Midbrain (tissue), 1 donor: Measurements from ENCODE around the gene RAB40B.
"Not testable (repeated sequence)": the region's sequence is repeated elsewhere in the genome, so short reads cannot be mapped to it uniquely, and the experiment has no call there.

Experiments
- DNase-seq: peaks from one replicate; lab custom pipeline; 2025; lab: John Stamatoyannopoulos, UW

Gene RAB40B, protein sequence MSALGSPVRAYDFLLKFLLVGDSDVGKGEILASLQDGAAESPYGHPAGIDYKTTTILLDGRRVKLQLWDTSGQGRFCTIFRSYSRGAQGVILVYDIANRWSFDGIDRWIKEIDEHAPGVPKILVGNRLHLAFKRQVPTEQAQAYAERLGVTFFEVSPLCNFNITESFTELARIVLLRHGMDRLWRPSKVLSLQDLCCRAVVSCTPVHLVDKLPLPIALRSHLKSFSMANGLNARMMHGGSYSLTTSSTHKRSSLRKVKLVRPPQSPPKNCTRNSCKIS

DNA sequence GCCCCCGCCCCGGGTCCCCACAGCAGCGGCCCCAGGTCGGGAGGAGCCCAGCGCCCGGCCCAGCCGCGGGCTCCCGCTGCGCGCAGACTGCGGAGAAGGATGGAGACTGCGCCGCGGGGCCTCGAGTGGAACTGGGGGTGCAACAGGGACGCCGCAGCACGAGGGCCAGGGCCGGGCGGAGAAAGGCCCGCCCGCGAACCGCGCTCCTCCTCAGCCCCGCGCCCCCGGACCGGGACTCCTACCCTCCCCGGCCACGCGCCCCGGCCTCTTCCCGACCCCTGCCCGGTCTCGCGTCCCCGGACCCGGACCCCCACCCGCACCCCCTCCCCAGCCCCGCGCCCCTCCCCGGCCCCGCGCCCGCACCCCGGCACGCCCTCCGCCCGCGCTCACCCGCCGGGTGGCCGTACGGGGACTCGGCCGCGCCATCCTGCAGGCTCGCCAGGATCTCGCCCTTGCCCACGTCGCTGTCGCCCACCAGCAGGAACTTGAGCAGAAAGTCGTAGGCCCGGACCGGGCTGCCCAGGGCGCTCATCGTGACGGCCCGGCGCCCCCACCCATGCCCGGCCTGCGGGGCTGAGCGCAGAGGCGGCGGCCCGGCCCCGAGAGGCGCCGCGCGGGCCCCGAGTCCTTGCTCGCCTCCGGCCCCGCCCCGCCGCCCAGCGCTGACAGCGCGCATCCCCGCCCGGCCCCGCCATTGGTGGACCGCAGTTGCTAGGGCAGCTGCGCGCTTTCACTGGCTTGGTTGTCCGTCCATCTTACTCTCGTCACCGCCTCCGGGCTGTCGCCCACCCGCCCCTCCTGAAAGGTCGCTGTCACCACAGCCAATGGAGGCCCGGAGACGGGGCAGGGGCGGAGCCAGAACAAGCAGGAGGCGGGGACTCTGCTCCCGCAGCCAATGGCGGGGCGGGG lies at the start of gene RAB40B:
RAB40B (minus strand) TSS at position 634 of the 909 bp plus-strand sequence; CDS start at position 532, 102 bp downstream.
- DNase-seq, result peak; percentile 99

DNA sequence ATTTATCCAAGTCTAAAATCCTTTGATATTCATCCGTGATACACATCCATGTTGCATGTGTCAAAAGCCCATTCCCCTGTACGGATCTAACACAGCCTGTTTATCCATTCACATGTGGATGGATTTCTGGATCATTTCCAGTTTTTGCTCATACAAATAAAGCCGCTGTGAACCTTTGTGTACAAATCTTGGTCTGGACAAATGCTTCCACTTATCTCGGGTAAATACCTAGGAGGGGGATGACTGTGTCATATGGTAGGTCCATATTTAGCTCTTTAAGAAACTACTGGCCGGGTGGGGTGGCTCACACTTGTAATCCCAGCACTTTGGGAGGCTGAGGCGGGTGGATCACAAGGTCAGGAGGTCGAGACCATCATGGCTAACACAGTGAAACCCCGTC lies 47.0 kb upstream of the RAB40B start:
- DNase-seq, result no peak

DNA sequence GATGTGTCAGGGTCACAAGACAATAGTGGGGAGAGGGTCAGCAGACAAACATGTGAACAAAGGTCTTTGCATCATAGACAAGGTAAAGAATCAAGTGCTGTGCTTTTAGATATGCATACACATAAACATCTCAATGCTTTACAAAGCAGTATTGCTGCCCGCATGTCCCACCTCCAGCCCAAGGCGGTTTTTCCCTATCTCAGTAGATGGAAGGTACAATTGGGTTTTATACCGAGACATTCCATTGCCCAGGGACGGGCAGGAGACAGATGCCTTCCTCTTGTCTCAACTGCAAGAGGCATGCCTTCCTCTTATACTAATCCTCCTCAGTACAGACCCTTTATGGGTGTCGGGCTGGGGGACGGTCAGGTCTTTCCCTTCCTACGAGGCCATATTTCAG lies 46.2 kb upstream of the RAB40B start:
- DNase-seq, result not testable (repeated sequence)

DNA sequence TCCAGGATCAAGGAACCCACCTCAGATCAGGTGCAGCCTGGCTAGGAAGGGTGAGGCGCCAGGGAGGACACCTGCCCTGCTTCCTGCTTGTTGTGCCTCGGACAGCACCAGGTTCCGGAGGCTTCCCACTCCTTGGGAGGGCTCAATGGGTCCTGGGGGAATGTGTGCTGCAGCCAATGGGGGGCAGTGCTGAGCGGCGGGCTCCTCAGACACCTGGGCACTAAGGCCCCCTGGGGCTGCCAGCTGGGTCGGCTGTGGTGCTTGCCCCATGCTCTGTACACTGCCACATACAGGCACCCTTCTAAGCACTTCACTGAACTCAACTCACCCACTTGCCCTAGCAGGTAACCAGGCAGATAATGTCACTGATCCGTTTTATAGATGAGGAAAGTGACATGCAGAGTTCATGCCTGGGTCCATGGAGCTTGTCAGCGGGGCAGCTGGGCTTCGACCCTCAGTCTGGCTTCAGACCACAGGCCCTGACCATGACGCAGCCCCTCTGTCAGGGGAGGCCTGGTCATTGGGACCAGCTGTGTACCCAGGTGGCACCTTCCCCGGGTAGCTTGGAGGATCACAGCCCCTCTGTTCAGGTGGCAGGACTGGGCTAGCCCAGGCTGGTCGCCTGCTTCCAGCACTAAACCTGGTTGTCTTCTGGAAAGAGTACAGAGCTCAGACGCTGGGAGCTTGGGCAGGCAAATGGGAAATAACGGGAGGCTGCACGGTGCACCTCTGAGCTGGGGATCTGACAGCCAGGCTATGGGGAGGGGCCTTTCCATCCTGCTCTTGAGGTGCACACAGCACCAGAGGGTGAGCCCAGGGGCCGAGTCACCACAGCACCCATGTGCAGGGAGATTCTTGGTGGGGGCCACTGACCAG lies 45.1 kb upstream of the RAB40B start:
- DNase-seq, result no peak

DNA sequence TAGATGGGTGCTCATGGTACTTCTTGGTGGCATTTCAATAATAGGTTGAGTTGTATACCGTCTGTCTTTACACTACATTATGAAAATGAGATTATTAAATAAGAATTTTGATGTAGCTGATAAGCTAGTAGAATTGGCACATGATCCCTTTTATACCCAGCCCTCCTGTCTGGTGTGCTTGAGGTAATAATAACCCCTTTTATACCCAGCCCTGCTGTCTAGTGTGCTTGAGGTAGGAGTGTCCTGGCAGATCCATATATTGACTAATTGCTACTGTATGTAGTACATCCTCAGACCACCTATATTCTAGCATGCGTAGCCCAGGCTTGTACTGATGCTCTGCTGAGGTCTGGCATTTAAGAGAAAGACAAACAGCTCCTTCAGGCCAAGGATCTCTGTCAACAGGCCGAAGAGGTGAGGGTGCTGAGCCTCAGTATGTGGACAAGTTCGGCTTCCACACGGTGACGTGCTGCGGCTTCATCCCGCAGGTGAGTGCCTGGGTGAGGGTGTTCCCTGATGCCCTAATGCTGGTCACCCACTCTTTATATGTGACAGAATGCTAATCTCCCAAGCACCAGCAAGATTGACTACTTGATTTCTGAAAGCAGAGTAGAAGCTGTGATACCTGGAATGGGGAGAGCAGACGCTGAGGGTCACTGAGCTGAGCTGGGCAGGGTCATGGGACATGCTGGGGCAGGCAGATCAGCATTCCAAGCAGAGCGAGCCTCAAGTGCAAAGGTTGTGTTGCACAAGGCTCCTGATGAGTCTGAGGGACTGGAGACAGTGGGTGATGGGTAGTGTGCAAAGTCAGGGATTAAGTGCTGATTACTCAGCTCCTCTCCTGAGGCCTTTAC lies 42.6 kb upstream of the RAB40B start:
- no peak for DNase-seq

DNA sequence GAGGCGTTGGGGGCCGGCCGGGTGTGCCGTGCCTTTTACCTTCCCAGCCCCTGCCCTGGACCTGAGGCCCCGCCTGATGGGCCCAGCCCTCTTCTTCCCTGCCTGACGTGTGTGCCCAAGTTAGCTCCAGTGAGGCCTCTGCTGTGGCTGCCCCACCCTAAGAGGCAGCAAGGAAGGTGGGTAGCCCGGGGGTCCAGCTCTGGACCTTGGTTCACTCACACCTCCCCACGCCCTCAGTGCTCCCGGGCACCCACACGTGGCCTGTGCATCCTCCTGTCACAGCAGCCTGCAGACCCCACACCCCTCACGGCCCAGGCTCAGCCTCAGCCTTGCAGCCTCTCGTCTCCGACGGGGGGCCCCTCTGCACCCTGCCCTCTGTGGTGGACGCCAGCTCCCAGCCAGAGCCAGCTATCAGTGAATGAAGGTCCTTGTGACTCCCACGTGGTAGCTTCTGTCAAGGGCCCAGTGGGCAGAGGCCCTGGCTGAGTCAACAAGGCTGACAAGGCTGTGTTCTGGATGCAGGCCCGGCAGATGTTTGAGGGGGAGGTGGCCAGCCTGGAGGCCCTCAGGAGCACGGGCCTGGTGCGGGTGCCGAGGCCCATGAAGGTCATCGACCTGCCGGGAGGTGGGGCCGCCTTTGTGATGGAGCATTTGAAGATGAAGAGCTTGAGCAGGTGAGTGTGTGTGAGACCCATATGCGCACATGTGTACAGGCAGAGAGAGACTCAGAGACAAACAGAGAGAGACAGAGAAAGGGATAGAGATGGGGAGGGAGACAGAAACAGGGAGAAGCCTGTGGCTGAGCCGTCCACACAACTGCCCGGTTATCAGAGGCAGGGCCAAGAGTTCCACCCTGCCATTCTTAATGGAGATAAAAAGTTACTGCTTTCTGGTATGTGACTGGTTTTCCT lies 39.7 kb upstream of the RAB40B start:
- DNase-seq, result peak; percentile 96

DNA sequence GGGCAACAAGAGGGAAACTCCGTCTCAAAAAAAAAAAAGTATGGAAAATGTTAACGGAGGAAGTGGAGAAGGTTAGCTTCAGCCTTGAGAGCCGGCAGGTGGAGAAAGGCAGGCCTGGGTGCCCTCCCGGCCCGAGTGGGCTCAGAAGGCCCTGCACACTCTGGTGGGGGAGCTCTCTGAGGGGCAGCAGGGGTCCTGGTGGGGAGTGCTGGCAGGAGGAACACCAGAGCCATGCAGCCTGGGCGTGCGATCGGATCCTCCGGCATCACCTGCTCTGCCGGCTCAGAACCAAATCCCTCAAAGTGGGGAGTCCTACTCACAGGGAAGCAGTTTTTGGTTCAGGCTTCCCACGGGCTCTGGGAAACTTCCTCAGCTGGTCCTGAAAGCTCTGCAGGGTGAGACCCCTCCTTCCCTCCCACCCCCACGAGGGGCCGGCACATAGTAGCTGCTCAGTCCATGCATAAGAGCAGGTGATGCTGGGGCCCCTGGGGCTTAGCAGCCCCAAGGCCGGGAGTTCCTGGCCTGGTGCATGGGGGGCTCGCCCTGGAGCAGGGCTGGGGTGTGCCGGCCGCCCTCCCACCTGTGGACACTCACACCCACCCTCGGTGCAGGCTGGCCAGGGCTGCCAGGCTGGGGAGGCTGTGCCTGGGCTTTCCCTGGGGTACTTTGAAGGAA lies 38.1 kb upstream of the RAB40B start:
- no peak for DNase-seq

DNA sequence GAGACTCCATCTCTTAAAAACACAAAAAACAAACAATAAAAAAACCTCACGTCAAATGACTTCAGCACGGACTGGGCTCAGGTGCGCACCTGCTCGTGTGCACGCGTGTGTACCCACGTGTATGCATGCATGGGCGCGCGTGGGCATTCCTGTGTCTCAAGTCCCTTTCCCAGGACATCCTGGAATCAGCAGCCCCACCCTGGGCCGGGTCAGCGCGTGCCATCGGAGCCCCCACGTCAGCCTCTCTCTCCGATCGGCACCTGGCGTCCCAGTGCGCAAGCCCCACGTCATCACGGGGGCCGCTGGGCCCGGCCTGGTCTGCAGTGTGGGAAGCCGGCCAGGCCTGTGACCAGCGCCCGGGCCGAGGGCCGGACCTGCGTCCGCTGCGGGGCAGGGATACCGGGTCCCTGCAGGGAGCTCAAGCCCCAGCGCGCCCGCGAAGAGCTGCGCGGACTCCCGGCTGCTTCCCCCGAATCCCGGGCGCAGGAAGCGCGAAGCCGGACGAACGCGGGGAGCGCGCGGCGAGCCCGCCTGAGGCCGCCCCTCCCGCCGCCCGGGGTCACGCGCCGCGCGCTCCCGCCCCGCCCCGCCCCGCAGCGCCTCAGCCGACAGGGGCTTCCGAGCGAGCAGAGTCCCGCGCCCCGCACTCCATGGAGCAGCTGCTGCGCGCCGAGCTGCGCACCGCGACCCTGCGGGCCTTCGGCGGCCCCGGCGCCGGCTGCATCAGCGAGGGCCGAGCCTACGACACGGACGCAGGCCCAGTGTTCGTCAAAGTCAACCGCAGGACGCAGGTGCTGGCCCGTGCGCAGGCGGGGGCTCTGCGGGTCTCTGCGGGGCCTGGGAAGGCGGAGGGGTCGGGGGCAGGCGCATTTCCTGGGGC lies 36.7 kb upstream of the RAB40B start, which contains the start of gene FN3K:
FN3K (plus strand) TSS at position 629 of the 880 bp plus-strand sequence; CDS start at position 651, 22 bp downstream.
- peak; percentile 83 for DNase-seq

DNA sequence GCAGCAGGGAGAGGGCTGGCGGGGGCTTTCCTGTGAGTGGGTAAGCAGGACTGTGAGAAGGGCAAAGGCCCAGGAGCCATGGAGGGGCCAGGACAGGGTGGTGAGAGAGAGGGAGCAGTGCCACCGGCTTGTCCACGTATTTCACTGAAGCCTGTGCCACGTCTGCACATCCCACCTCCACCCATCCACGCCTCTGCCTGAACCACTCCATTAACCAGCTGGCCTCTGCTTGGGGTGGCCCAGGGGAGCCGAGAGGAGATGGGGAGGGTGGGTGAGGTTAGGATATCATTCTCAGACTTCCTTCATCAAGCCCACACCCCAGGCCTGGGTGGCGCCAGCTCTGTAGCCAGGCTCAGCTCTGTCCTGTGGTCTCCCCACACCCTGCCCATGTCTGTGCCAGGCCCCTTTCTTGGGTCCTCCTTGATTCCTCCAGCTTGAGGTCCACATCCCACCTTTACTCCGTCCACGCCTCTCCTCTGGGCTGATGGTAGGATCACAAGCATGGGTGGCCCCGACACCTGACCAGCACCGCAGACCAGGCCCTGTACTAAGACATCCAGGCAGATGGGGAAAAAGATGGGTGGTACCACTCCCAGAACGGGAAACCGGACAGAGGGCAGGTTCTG lies 33.7 kb upstream of the RAB40B start:
- DNase-seq, result no peak

DNA sequence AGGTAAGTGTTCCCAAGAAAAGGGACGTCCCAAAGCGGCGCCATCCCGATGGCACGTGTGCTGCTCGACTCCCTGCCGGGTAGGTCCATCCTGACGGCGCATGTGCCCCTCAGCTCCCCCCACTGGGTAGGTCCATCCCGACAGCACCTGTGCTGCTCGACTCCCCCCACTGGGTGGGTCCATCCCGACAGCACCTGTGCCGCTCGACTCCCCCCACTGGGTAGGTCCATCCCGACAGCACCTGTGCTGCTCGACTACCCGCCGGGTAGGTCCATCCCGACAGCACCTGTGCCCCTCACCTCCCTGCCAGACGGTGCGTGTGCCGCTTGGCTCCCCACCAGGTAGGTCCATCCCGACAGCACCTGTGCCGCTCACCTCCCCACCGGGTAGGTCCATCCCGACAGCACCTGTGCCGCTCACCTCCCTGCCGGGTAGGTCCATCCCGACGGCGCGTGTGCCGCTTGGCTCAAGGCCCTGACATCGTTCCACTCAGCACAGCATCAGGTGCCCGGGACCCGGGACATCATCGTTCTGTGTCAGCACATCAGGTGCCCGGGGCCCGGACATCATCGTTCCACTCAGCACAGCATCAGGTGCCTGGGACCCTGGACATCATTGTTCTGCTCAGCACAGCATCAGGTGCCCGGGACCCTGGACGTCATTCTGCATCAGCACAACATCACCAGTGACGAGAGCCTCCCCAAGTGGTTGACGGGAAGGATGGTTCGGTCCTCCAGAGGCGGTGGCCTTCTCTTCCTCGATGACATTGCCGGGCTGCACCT lies 31.2 kb upstream of the RAB40B start:
- DNase-seq, result no peak

DNA sequence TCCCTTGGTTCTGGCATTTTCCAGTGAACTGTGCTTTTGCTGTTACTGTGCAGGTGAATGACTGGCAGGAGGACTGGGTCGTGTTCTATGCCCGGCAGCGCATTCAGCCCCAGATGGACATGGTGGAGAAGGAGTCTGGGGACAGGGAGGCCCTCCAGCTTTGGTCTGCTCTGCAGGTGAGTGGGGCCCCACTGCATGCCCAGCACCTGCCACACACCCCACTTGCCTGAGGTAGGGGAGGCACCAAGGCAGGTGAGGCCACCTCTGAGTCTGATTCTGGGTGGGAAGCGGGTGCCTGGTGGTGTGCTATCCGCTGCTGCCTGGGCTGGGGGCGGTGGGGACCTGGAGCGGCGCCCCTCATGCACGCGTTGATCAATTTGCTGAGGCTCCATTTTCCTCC lies 27.9 kb upstream of the RAB40B start:
- no peak for DNase-seq

DNA sequence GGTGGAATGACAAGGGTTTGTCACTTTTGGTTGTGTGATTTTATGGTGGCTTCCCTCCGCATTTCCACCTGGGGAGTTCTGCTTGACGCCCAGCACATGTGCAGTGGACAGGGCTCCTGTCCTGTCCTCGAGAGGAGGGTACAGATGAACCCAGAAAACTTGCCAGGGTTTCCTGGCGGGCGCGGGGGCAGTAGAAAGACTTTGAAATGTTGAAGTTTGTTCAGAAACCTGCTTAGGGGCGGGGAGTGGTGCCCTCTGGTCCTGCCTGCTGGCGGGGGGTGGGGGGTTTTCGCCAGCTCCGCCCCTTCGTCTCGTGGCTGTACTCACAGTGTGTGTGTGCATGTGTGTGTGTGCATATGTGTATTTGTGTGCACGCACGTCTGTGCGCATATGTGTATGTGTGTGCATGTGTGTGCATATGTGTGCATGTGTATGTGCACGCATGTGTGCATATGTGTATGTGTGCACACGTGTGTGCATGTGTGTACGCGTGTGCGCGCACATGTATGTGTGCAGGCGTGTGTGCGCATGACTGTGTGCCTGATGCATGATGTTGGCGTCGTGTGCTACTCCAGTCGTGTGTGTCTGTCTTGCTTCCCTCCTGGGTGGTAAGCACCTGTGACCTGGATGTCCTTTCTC lies 24.8 kb upstream of the RAB40B start:
- DNase-seq, result no peak

DNA sequence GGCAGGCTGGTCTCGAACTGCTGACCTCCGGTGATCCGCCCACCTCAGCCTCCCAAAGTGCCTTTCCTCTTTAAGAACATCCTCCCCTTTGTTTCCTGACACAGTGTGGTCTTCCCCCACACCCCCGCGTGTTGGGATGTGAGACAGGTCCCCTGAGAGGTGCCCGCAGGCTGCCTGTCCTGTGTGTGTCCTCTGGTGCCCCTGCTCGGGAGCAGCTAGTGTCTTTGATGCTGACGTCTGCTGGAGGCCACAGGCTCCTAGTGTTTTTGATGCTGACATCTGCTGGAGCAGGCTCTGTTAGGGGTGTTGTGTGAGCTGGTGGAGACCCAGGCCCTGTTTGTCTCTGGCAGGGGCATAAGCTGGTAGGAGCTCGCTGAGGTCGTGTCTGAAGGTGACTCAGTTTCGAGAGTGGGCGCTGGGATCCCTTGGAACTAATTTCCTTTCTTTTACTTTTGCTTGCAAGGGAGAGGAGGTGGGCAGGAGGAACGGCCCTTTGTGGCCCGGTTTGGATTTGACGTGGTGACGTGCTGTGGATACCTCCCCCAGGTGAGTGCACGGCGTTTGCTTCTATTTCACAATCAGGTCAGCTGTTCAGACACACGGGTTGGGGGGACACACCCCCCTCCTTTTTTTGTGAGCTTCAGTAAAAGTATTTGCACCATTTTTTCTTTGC lies 24.0 kb upstream of the RAB40B start:
- no peak for DNase-seq

DNA sequence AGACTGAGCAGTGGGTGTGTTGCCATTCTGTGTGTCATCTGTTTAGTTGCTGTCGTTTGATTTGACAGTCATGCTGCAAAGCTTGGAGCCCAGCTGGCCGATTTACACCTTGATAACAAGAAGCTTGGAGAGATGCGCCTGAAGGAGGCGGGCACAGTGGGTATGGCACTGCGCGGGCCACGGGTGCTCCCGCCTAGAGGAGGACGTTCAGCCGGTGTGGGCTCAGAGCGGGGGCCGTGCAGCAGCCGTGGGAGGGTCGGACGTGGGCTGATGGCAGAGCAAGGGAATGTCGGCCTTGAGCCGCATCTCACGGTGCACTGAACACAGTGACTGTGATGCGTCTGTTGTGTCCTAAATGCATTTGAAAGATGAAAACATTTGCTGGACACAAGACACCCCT lies 21.7 kb upstream of the RAB40B start:
- no peak for DNase-seq

DNA sequence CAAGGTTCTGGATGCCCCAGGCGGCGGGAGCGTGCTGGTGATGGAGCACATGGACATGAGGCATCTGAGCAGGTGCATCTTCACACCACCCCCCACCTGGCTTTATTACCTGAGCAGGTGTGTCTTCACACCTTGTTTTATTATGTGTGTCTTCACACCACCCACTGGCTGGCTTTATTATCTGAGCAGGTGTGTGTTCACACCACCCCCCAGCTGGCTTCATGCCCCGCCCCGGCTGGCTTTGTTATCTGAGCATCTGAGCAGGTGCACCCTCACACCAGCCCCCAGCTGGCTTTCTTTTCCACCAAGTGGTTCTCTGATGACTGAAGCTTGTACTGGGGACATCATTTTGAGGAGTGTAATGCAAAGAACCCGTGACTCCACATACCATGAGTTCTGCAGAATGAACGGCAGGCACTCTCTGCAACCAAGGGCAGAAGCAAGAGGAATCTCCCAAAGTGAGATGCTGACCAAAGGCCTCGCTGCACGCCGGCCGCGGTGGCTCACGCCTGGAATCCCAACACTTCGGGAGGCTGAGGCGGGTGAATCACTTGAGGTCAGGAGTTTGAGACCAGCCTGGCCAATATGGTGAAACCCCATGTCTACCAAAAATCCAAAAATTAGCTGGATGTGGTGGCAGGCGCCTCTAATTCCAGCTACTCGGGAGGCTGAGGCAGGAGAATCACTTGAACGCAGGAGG lies 20.6 kb upstream of the RAB40B start:
- no peak for DNase-seq
